HG02623 (cell line): Measurements from ENCODE around the gene CHAF1A.

Source experiments
- ATAC-seq: cut with Tn5 transposase; IDR thresholded peaks from one replicate; pipeline ENCODE4 v1.9.1; 2021; ENCODE audit warnings: moderate library complexity; ENCODE audit not compliant: unreplicated experiment

The CHAF1A gene, protein sequence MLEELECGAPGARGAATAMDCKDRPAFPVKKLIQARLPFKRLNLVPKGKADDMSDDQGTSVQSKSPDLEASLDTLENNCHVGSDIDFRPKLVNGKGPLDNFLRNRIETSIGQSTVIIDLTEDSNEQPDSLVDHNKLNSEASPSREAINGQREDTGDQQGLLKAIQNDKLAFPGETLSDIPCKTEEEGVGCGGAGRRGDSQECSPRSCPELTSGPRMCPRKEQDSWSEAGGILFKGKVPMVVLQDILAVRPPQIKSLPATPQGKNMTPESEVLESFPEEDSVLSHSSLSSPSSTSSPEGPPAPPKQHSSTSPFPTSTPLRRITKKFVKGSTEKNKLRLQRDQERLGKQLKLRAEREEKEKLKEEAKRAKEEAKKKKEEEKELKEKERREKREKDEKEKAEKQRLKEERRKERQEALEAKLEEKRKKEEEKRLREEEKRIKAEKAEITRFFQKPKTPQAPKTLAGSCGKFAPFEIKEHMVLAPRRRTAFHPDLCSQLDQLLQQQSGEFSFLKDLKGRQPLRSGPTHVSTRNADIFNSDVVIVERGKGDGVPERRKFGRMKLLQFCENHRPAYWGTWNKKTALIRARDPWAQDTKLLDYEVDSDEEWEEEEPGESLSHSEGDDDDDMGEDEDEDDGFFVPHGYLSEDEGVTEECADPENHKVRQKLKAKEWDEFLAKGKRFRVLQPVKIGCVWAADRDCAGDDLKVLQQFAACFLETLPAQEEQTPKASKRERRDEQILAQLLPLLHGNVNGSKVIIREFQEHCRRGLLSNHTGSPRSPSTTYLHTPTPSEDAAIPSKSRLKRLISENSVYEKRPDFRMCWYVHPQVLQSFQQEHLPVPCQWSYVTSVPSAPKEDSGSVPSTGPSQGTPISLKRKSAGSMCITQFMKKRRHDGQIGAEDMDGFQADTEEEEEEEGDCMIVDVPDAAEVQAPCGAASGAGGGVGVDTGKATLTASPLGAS

DNA sequence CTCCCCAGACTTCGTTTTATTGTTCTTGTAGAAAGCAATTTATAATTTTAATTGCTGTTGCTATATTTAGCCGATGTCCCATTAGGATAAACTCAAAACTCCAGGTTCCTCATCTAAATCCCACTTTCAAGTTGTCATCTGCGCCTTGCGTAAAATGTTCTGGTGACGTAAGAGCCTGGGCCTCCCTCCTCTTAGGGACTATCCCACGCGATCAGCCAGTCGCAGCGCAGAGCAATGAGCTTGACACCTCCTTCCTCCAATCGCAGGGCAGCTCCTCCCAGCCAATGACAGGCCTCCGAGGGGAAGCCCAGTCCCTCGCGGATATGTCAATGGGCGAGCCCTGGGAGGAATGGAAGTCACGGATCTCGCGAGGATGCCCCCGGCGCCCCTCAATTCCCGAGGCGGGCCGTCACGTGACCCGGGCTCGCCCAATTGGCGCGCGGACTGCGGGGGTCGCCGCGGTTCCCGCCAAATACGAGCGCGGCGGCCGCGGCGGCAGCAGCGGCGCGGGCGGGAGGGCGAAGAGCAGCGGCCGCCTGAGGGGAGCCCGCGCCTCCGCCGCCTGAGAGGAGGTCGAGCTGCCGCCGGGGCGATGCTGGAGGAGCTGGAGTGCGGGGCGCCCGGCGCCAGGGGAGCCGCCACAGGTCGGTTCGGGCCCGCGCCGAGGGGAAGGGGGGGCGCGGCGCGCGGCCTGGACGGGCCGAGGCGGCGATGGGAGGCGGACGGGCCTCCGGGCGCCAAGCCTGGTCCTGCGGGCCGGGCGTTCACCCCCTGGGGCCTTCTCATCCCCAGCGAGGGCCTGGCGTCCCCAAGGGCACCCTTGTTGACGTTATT, at the start of gene CHAF1A:
TSS of gene CHAF1A (plus strand) at position 470 of the 834 bp plus-strand sequence. CDS start at position 593, 123 bp downstream.
- peak; percentile 75 for ATAC-seq

DNA sequence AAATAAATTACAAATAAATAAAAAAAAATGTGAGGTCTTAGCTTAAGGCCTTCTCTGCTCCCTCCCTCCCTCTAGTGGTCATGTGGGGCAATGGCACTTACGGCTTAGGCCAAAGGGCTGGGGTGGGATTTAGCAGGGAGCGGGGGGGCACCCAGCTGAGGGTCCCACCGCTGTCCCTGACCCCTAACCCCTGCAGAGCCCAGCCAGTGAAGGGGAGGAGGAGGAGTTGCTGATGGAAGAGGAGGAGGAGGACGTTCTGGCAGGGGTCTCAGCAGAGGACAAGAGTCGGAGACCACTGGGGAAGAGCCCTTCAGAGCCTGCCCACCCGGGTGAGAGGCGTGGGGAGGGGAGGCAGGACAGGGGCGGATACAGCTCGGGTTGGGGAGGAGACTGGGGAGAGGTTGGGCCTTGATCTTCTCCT, 49.7 kb upstream of the CHAF1A start:
- ATAC-seq = no peak

DNA sequence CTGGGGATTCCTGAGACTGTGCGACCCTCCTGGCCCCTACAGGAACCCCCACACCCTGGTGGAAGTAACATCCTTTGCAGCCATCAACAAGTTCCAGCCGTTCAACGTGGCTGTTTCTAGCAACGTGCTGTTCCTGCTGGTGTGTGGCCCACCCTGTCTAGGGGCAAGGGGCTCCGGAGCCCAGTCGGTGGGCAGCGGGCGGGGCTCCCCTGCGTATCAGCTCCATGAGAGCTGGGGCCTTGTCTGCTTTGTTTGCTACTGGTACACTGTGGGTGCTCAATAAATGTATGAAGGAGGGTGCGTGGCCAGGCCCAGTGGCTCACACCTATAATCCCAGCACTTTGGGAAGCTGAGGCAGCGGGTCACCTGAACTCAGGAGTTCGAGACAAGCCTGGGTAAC, 48.2 kb upstream of the CHAF1A start:
- ATAC-seq = no peak

DNA sequence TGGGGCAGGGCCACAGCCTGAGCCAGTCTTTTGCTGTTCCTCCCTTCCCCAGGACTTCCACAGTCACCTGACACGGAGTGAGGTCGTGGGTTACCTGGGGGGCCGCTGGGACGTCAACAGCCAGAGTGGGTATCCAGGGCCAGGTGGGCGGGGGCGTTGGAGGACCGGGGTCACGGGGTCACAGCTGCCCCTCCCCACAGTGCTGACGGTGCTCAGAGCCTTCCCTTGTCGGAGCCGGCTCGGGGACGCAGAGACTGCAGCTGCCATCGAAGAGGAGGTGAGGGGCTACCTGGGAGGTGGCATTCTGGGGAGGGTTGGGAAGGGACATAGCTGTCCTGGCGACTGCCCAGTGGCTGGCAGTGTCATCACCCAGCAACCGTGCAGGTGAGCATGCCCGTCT, 47.5 kb upstream of the CHAF1A start:
- ATAC-seq = no peak

DNA sequence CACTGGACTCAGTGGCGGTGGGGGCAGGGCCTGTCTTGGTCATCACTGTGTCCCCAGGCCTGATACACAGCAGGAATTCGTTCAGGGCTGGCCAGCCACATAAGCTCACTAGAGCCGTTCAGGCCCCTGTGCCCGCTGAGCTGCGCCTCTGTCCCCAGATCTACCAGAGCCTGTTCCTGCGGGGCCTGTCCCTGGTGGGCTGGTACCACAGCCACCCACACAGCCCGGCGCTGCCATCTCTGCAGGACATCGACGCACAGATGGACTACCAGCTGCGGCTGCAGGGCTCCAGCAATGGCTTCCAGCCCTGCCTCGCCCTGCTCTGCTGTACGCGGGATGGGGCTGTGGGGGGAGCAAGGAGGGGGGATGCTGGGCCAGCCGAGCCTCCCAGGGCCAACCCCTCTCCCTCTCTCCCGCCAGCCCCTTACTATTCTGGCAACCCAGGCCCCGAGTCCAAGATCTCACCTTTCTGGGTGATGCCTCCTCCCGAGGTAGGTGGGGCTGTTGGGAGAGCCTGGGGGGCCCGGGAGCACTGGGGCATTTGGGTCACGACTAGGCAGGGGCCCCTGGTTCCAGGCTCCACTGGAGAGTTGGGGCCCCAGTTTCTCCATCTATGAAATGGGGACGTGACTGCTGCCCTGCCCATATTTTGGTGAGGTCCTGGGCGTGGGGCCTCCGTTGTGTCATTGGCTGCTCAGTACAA, 45.2 kb upstream of the CHAF1A start:
- ATAC-seq = no peak

DNA sequence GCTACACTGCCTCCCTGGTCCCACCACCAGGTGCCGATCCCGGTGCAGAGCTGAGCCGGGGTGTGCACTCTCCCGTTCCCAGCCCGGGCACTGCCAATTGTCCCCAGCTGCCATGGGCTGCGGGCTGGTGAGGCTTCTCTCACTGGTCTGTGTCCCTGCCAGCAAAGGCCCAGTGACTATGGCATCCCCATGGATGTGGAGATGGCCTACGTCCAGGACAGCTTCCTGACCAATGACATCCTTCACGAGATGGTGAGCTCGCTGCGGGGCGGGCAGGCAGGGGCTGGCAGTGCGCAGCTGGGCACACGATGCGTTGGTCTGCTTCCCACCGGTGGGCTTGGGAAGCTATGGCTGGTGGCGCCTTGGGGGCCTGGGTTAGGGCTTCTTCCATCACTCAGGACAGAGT, 44.5 kb upstream of the CHAF1A start:
- ATAC-seq = no peak

DNA sequence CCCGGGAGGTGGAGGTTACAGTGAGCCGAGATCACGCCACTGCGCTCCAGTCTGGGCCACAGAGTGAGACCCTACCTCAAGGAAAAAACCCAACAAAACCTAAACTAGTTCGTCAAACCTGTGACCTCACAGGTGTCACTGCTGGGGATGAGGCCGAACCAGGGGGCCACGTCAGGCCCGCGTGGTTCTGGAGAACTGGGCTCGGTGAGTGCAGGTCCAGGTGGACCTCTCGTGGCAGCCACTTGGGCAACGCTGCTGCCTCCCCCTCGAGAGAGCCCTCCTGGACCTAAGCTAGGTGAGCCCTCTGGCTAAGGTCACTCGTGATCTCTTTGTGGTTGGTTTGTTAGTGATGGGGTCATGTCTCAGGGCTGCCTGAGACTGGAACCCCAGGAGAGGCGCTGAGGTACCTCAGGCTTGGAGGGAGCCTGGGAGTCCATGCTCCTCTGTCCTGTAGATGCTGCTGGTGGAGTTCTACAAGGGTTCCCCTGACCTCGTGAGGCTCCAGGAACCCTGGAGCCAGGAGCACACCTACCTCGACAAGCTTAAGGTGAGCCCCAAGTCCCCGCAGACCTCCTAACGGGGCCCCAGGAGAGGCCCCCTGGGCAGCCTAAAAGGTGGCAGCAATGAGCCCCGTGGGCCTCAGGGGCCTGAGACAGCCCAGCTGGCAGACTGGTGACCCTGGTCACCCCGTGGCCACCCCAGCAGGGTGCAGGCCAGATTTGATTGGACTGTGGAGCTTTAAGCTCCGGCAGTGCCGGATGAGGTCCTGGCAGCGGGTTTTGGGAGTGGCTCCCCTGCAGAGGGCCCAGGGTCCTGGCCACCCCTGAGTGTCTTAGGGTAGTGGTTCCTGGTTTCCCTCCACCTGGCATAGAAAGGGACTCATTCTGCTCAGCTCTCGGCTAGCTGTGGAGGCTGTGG, 43.5 kb upstream of the CHAF1A start:
- ATAC-seq = no peak

DNA sequence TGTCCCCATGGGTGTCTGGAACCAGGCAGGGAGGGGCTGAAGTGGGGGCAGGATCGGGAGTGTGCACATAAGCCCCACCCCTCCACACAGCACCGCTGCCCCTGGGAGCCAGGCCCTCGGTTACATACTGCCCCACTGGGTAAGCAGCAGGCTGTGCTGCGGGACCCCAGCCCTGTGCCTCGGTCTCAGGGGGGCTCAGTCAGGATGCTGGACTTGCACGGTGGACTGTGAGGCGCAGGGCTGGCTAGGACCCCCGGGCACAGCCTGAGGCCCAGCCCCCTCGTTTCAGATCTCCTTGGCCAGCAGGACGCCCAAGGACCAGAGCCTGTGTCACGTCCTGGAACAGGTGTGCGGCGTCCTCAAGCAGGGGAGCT, 42.8 kb upstream of the CHAF1A start:
- no peak for ATAC-seq

DNA sequence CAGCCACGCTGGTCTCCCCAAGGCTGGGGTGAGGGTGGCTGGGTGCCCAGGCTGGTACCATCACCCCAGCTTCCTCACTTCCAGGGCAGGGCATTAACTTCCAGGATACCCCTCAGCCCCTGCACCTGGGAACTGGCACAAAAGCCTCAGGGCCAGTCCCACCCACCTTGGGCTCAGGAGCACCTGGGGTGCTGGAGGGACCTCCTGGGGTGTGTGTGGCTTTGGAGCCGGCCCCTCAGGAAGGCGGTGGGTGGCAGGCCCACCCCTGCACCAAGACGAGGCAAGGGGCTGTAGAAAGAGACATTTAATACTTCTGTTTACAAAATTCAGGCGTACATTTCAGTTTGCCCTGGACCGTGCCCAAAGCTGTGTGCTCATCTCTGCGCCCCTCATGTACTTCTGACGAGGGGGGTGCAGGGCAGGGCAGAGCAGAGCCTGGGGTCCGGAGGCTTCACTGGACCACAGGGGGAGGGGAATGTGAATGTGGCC, 42.3 kb upstream of the CHAF1A start:
- ATAC-seq = no peak

DNA sequence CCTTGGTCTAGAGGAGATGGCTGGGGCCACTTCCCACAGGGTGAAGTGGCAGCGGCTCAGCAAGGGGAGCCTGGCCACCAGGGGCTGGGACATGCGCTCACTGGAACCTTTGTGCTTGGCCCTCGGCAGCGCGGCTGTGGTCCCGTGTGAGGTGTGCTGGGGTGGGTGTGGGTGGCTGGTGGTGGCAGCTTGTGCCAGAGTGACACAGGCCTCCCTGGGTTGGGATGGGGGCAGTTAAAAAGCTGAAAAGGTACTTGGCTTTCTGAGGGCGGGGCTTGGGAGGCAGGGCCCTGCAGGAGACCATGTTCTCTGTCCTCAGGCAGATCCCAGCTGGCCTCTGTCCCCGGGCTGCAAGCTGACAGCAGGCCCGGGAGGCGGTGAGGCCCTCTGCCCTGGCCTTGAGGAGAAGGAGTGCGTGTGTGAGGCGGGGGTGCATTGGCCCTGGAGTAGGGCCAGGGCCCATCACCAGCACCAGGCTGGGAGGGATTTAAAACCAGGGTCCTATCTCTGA, 41.7 kb upstream of the CHAF1A start:
- ATAC-seq = no peak

DNA sequence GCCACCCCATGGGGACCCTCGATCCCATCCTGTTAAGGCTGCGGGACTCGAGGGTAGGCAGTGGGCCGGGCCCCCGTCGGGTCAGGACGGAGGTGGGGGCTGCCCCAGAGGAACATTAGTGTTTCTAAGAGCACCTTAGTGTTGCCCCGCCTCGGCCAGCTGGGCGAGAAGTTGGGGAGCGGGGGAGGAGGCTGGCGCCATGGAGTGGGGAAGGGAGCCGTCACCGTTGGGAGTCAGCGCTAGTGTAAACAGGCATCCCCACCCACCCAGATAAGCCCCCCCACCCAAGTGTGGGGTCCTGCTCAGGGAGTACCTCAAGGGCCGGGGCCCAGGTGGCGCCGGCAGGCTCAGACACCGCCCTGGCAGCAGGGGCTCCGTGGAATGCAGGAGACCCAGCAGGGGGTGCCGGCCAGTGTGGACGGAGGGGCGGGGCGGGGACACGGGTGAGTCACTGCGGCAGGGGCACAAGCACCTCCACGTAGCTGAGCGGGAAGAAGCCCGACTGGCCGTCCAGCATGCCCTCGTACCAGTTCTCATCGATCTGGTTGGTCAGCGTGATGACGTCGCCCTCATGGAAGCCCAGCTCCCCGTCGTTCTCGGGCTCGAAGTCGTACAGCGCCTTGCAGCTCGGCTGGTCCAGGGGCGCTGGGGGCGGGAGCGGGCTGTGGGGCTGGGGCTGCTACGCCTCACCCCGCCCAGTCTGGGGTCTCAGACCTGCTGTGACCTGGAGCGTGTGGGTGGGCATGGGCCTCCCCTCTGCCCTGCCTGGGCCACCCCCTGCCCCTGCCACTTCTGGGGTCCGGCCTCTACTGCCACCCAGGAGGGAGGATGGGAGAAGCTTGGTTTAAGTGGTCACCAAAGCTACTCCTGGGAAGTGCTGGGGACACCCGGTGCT, 41.0 kb upstream of the CHAF1A start:
- no peak for ATAC-seq

DNA sequence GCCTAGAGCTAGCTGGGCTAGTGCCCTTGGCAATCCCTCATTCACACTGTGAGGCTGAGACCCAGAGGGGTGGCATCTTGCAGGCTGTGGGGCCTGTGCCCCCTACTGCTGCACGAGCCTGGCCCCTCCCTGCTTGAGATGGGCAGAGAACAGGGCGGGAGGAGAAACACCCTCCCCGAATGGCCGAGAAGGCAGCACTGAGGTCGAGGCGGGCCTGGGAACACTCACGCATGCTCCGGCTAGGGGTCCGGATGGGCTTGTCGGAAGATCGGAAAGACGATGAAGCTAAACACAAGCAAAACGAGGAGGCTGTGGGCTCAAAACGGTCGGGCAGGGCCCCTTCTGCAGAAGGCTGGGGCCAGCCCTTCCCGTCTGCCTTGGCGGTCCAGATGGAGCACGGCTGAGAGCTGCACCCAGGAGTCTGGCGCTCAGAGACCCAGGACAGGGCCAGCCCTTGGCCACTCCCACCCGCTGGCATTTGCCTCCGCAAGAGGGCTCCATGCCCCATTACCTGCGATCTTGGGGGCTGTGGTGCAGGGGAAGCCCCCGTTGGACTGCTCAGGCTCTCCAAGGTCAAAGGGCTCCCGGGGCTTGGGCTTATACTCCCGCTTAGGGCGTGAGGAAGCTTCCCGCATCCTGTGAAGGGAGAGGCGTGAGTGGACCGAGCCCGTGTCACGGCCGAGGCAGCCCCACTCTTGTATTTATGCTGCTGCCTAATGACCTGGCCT, 40.2 kb upstream of the CHAF1A start:
- ATAC-seq = no peak

DNA sequence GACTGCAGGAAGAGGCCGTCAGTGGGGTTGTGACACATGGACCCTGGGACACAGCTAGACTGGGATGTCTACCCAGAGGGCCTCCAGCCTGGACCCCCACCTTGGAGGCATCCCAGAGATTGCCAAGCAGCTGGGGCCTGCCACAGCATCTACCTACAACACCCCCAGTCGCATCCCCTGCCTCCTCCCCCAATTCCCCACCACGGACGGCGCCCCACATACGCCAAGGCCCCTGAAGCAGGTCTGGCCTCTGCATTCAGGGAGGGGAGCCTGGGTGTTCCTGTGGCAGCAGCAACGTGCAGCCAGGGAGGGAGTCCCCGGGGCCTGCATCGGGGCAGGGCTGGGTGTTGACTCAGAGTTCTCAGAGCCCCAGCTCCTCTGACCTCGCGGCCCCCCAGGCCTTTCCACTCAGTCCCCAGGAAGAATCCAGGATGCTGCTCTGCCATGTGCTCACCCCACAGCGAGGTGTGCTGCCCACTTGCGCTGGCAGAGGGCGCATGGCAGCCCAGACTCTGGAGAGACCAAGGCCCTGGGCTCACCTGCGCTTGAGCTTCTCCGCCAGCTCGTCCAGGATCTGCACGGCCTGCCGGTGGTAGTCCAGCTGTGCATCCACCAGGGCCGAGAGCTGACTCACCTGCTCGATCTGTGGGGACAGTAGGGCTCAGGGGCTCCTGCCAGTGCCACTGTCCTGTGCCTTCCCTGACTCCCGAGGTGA, 39.5 kb upstream of the CHAF1A start:
- ATAC-seq = no peak

DNA sequence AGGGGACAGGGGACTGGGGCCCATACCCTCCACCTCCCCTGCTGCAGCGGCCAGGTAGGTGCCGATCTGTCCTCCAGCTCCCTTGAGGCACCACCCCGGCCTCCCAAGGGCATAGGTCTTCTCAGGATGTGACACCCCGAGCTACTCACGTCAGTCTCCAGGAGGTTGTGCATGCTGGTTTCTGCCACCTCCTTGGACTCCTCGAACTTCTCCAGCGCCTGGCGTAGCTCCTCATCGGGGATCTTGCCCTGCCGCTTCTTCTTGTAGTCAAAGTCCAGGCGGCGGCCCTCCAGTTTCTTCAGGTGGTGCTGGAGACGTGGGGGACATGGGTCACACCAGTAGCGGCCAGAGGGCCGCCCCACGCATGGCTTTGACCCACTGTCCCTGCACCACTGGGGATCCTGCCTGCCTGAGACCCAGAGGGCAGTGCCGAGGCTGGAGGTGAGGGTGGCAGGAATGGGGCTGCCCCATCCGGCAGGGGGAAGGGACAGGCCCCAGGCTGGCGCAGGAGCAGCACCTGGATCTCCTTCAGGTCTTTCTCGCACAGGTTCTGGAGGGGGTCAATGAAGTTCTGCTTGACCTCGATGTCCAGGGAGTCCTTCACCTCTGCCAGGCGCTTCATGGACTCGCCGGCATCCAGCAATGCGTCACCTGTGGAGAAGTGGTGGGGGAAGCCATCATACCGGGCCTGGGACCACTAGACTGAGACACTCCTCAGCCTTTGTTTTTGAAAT, 38.7 kb upstream of the CHAF1A start:
- ATAC-seq = no peak

DNA sequence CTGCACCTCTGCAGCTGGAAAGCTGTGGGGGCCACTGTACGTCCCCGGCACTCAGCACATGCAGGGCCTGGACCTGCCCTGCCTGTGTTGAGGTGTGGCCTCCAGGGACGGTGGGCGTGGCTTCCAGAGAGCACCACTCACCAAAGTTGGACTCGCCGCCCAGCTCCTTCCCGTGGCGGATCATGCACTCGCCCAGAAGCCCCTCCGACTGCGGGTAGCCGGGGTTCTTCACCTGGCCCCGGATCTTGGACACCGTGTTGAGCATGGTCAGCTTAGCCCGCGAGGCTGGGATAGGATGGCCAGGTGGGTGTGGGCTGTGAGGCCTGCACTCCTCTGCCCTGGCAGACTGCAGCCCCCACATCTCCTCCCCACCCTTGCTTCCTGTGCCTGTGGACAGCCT, 37.1 kb upstream of the CHAF1A start:
- no peak for ATAC-seq
